Measurements from ENCODE around the gene SLC7A4.

GRCh38 chr22:21029486-21030025 lies 2.8 kb downstream of the SLC7A4 start:
- TF ChIP-seq CTCF (IDR thresholded peaks at IDR 0.05 in 2 of 3, conservative IDR thresholded peaks at IDR 0.05 in 1 of 3; ENCODE audit: borderline replicate concordance in 1 of 3, insufficient read depth in 1 of 3, low read depth in 2 of 3, low read length in 2 of 3) (no peak), POLR2A (IDR thresholded peaks at IDR 0.05; ENCODE audit: borderline replicate concordance, extremely low read depth, insufficient read depth, insufficient read length) (no peak), TCF7L2 (IDR thresholded peaks at IDR 0.05; ENCODE audit: borderline replicate concordance, extremely low read depth, insufficient read depth, insufficient read length) (no peak), RAD21 (IDR thresholded peaks at IDR 0.05; ENCODE audit: low read depth) (no peak)
